GM19372 (cell line): ENCODE measurements around the gene ATP5F1D.

Source experiments
- ATAC-seq: cut with Tn5 transposase; IDR thresholded peaks from one replicate; pipeline ENCODE4 v1.9.1; 2021; ENCODE audit warnings: mild to moderate bottlenecking, low read depth, moderate library complexity; ENCODE audit not compliant: unreplicated experiment

Gene ATP5F1D

DNA sequence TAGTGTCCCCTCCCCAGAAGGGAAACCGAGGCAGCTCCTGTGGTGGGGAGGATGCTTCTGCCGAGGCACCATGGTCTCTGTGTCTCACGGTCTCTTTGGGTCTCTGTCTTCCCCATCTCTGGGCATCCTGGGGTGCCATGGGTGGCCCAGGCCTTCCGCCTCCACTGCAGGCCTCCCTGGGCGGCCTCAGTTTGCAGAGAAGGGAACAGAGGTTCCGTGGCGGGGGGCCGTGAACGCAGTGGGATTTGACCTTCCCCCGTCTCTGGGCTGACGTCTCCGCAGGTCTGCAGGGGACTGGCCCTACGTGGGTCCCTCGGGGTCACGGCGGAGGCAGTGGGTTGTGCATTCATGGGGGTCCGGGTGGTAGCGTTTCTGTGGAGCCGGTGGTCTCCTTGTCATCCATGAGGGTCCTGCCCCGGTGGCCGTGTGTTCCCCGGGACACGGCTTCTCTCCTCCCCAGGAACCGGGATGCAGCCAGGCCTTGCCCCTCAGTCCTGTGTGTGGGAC is 48.7 kb downstream of the ATP5F1D start:
- ATAC-seq = no peak

GRCh38 chr19:1290703-1291651 is 49.4 kb downstream of the ATP5F1D start:
- no peak for ATAC-seq

- ATAC-seq = no peak
Measured at GRCh38 chr19:1291761-1292418, 50.3 kb downstream of the ATP5F1D start.

DNA sequence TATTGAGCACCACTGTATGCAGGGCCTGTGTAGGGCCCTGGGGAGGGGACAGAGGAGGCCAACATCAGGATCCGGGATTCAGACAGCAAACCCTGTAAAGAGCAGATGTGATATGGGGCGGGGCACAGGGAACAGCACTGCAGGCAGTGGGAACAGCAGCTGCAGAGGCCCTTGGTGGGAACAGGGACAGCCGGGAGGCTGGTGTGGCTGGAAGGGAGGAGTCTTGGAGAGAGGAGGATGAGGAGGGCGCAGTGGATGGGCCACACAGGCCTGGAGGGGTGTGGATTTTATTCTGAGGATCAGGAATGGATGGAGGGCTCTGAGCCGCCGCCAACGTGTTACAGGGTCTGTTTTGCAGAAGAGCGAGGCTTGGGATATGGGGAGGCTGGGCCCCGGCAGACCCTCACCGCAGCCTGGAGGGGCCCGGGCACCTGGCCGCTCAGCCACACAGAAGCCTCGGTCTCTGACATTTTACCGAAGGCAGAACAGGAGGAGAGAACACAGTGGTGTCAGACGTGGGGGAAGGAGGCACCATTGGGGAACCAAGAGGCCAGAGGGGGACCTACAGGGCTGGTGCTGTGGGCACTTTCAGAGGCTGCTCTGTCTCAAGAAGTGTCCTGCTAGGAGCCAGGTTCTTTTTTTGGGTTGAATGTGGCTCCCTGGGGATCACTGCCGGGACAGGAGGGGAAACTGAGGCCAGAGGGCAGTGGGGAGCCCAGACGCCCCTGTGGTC is 51.0 kb downstream of the ATP5F1D start:
- ATAC-seq = no peak

GRCh38 chr19:1293782-1294604 is 52.4 kb downstream of the ATP5F1D start:
- ATAC-seq = no peak
